SK-N-MC (cell line): ENCODE measurements around the gene SMC1B.

Source experiments
- EZH2 ChIP-seq: fragments of 200-600 bp; sonication (generic); IDR thresholded peaks from one replicate; pipeline ENCODE4 v1.6.1; 2017; ENCODE audit warnings: antibody characterized with exemption
- POLR2AphosphoS5 ChIP-seq: IDR thresholded peaks from 2 replicates; pipeline ENCODE4 v1.6.1; 2012; ENCODE audit warnings: mild to moderate bottlenecking, low read depth, low read length, borderline replicate concordance

DNA sequence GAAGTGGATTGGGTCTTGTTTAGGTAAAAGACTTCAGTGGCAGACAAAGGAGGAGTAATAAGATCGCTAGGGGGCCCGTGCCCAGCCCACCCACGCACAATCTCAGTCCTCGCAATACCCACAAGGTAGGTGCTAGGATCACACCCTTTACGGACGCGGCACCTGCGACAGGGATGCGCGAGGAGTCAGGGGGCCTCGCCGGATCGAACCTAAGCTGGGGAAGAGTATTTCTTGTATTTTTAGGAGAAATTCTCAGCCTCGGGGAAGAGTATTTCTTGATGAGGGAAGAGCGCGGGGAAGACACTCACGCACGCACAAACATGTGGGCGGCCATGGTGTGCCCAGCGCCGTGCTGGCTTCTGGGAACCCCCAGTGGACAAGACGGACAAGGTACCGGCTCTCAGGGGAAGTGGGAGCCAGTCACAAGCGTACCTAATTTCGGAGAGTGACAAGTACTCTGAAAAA lies 104.4 kb downstream of the SMC1B start:
- TF ChIP-seq EZH2 (no peak), POLR2AphosphoS5 (no peak)
